ENCODE measurements around the gene COG1. TPM values are rescaled to one million over a fixed set of nuclear protein-coding genes. Genes with fewer than 3 reads are reported as not detected.

COG1 gene
- total RNA-seq, 1 experiment from 2014 or later: 41.2 TPM

DNA sequence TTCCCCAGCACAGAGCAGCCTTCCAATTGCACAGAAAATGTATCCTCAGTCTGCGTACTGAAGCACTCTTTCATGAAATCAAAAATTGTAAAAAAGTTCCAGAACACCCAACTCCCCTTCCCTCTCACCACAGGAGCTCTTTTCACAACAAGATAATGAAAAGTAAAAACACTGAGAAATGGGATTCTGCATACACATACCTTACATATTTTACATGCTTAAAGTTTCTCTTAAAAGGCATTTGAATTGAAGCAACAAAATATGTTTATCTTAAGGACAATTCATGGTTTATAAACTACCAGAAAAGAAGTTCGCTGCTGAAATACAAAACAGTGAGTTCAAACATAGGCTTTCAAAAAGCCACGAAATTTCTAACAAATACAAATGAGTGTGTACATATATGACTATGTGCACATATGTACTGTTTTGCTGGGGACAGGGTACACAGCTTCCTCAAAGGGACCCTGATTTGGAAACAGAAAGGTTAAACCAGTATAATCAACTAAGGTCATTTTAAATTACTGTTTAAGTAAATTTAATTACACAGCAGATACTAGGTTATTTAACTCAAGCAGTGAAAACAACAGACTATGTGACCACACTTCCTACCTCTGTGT, 33.8 kb downstream of the COG1 start:
- ChIA-PET POLR2A (no interaction called here), CTCF (no interaction called here)
- Histone ChIP-seq H3K4me3 (ENCODE audit: low read depth in 2 of 2, low read length in 2 of 2) (no peak overlapping the region), H3K36me3 (ENCODE audit: control insufficient read depth, insufficient read depth, low read length) (peaks cover 10% of the 10 kb centered on the region), H3K4me1 (ENCODE audit: control insufficient read depth, insufficient read depth, low read length) (peaks cover 41% of the 10 kb centered on the region), H3K9me3 (ENCODE audit: control insufficient read depth, insufficient read depth, low read depth, low read length) (no peaks in the 10 kb centered on the region), H3K27ac (ENCODE audit: low read length) (peak overlapping the region; percentile 30), H3K27me3 (ENCODE audit: control insufficient read depth, insufficient read depth, low read length) (no peaks in the 10 kb centered on the region)
- in situ Hi-C loops (cut with HindIII; ENCODE audit: low pct_unique_long_range_greater_than_20kb, low sequenced_read_pairs): no loop called here
- no peak for DNase-seq (ENCODE audit: low read depth, low spot score)
- ATAC-seq: no peak
- TF ChIP-seq, protein P1, sequence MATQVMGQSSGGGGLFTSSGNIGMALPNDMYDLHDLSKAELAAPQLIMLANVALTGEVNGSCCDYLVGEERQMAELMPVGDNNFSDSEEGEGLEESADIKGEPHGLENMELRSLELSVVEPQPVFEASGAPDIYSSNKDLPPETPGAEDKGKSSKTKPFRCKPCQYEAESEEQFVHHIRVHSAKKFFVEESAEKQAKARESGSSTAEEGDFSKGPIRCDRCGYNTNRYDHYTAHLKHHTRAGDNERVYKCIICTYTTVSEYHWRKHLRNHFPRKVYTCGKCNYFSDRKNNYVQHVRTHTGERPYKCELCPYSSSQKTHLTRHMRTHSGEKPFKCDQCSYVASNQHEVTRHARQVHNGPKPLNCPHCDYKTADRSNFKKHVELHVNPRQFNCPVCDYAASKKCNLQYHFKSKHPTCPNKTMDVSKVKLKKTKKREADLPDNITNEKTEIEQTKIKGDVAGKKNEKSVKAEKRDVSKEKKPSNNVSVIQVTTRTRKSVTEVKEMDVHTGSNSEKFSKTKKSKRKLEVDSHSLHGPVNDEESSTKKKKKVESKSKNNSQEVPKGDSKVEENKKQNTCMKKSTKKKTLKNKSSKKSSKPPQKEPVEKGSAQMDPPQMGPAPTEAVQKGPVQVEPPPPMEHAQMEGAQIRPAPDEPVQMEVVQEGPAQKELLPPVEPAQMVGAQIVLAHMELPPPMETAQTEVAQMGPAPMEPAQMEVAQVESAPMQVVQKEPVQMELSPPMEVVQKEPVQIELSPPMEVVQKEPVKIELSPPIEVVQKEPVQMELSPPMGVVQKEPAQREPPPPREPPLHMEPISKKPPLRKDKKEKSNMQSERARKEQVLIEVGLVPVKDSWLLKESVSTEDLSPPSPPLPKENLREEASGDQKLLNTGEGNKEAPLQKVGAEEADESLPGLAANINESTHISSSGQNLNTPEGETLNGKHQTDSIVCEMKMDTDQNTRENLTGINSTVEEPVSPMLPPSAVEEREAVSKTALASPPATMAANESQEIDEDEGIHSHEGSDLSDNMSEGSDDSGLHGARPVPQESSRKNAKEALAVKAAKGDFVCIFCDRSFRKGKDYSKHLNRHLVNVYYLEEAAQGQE (IDR thresholded peaks at IDR 0.05; ENCODE audit: insufficient read depth in 1 of 2, low read depth in 2 of 2, low read length in 1 of 2): no peak
- TF ChIP-seq TCF7L2 (IDR thresholded peaks at IDR 0.05; ENCODE audit: low read depth, low read length) (no peak), SIN3A (IDR thresholded peaks at IDR 0.05; ENCODE audit: borderline replicate concordance, insufficient read depth, low read depth, low read length) (no peak), POLR2AphosphoS5 (IDR thresholded peaks at IDR 0.05; ENCODE audit: low read depth, low read length) (no peak)
- TF ChIP-seq, protein P2, sequence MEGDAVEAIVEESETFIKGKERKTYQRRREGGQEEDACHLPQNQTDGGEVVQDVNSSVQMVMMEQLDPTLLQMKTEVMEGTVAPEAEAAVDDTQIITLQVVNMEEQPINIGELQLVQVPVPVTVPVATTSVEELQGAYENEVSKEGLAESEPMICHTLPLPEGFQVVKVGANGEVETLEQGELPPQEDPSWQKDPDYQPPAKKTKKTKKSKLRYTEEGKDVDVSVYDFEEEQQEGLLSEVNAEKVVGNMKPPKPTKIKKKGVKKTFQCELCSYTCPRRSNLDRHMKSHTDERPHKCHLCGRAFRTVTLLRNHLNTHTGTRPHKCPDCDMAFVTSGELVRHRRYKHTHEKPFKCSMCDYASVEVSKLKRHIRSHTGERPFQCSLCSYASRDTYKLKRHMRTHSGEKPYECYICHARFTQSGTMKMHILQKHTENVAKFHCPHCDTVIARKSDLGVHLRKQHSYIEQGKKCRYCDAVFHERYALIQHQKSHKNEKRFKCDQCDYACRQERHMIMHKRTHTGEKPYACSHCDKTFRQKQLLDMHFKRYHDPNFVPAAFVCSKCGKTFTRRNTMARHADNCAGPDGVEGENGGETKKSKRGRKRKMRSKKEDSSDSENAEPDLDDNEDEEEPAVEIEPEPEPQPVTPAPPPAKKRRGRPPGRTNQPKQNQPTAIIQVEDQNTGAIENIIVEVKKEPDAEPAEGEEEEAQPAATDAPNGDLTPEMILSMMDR (IDR thresholded peaks at IDR 0.05): no peak
- BruUV-seq (replicated peaks): no TSS peak
- intact Hi-C loops (cut with micrococcal nuclease; ENCODE audit: unreplicated experiment): no loop called here

DNA sequence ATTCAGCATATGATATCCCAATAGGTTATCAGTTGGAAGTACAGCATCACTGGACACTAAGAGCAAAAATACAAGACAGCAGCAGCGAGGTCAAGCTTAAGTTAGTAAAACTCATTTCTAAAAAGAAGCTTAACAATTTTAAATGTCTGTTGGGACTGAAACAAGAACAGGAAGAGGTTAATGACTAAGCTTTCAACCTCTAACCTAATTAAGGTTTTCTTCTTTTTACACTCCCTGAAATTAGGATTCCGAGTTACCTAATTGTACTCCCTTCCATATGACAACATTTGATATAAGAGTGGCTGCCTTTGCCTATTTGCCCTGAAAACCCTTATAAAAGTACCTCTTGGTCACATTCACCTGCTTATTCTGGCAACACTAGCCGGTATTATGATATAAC, 34.5 kb downstream of the COG1 start:
- POLR2A ChIA-PET: no interaction called here
- no peaks in the 10 kb centered on the region for H3K9me3 ChIP-seq (ENCODE audit: control insufficient read depth, insufficient read depth, low read depth, low read length)
- DNase-seq (ENCODE audit: low read depth, low spot score): no peak
- in situ Hi-C loops (cut with HindIII; ENCODE audit: low pct_unique_long_range_greater_than_20kb, low sequenced_read_pairs): no loop called here
- no peaks in the 10 kb centered on the region for H3K27me3 ChIP-seq (ENCODE audit: control insufficient read depth, insufficient read depth, low read length)
- no peak for ATAC-seq
- H3K4me1 ChIP-seq (ENCODE audit: control insufficient read depth, insufficient read depth, low read length): peaks cover 41% of the 10 kb centered on the region
- CTCF ChIA-PET: interaction anchor here (0.6 kb wide), 1 partner anchor 8 kb away, joined by 3 read pairs; no protein-coding TSS in a partner anchor
- BruUV-seq (replicated peaks): no TSS peak
- H3K36me3 ChIP-seq (ENCODE audit: control insufficient read depth, insufficient read depth, low read length): peaks cover 13% of the 10 kb centered on the region
- no peak for TF ChIP-seq TCF7L2 (IDR thresholded peaks at IDR 0.05; ENCODE audit: low read depth, low read length)
- TF ChIP-seq POLR2AphosphoS5 (IDR thresholded peaks at IDR 0.05; ENCODE audit: low read depth, low read length): no peak
- TF ChIP-seq SIN3A (IDR thresholded peaks at IDR 0.05; ENCODE audit: borderline replicate concordance, insufficient read depth, low read depth, low read length): no peak
- TF ChIP-seq, protein P1 (IDR thresholded peaks at IDR 0.05; ENCODE audit: insufficient read depth in 1 of 2, low read depth in 2 of 2, low read length in 1 of 2): no peak
- TF ChIP-seq, protein P2 (IDR thresholded peaks at IDR 0.05): no peak
- intact Hi-C loops (cut with micrococcal nuclease; ENCODE audit: unreplicated experiment): no loop called here
- H3K4me3 ChIP-seq (ENCODE audit: low read depth in 2 of 2, low read length in 2 of 2): no peak overlapping the region
- peak overlapping the region; percentile 30; the same call in 1 of the 2 replicates for H3K27ac ChIP-seq (ENCODE audit: low read length)

Measured in Panc1 (cell line).